Posterior vena cava (tissue), 2 donors: ENCODE results near the gene MIEN1. TPM values are rescaled to one million over a fixed set of nuclear protein-coding genes. Genes with fewer than 3 reads are reported as not detected.
"Not testable (repeated sequence)": the region's sequence is repeated elsewhere in the genome, so short reads cannot be mapped to it uniquely, and the experiment has no call there.

Experiments
- DNase-seq: peaks from one replicate; pipeline ENCODE4 v3.0.0-alpha.2; 2020; ENCODE audit warnings: low spot score
- intact Hi-C, 2 donors: fragments of 100-400 bp; cut with DNase I; formaldehyde crosslinking; loops; one replicate each; pipeline versions ENCODE4 v1.14.1 to v1.14.2; 2022 to 2023
- long read RNA-seq, 2 donors: library from polyadenylated mRNA; unstranded; transcript quantifications; one replicate each; pipeline ENCODE4 v2.0.0, GENCODE V29; 2020 to 2021
- total RNA-seq, 2 donors: library from RNA; stranded (reverse); fragmentation: NEBNext Ultra II Directional; extraction: Animal tissue kit (Norgen Biotek cat#: 25700); gene quantifications; one replicate each; pipeline ENCODE4 v1.2.1, GENCODE V29; 2021
- donor health status: DM: yes; HTN: yes; CAD: no.
- donor health status: DM: yes; HTN: yes; CAD: no.

MIEN1 gene
- 10 to 100 TPM; 27.4 to 33.6 TPM for total RNA-seq
- long read RNA-seq, donor 1, partial matches to known transcripts: 0 of 3 reads
- long read RNA-seq, donor 1, other reads (novel, unspliced or antisense): 0 of 3 reads
- long read RNA-seq, donor 2, transcript MIEN1-201 (4 exons, 1,006 nt): major isoform, 11 of 15 reads
- long read RNA-seq, donor 2, partial matches to known transcripts: 0 of 15 reads
- long read RNA-seq, donor 2, other reads (novel, unspliced or antisense): 1 of 15 reads

GRCh38 chr17:39730095-39730921 lies at the start of gene MIEN1:
TSS of gene MIEN1 (minus strand) at chr17:39730532. CDS start at chr17:39730495, 37 bp downstream.
- intact Hi-C loops: no loop called here
- peak; percentile 98 for DNase-seq

DNA sequence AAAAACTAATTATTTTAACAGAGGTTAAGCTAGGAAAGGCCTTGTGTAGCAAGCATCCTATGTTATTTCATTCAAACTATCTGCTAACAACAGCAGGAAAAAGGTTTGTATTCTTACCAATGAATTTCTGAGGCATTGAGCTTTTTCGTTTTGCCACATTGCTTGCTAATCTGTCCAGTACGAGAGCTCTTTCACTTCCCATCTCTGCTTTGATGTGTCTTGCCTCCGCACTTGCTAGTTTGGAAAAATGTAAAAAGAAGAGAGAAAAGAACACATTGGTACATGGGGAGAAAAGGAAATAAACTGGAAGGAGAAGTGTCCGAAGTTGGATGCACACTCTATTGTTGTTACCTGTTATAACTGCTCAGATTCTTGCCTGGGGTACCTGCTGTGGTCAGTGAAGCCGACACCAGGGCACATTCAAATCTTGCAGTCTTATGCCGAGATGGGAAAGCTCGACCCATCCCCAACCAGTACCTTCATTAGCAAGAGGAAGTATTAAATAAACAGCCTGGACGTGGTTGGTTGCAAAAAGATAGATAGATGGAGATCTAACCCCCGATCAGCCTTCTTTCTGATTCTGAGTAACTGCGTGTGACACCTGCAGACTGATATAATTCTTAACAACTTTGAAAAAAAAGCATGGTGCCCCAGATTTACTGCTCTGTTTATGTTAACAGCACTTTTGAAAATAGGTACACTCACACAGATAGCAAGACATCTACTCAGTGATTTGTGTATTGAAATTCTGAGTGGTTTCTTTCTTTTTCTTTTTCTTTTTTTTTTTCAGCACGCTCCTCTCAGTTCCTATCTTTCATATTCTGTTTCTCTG lies 47.4 kb upstream of the MIEN1 start:
- intact Hi-C loops: no loop called here
- DNase-seq: no peak

DNA sequence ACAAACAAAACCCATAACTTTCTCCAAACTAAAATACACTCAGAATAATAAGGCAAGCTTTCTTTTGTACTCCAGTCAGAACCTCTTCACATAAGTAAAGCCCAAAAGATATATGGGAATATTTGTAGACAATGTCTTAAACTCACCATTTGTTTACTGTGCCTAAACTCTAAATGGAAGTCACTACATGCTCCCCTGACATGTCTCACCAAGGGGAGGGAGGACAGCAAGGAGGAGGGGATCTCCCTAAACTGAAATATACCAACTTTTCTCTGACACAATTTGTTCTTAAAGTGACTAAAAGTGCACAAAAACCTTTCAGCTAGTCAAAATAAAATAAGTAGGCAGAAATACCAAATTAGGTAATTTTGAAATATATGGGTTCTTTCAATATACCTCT lies 45.9 kb upstream of the MIEN1 start:
- intact Hi-C loops: no loop called here
- no peak for DNase-seq

- DNase-seq: no peak
- intact Hi-C loops: no loop called here
Measured at GRCh38 chr17:39775031-39775430, 44.7 kb upstream of the MIEN1 start.

GRCh38 chr17:39774047-39774446 lies 43.7 kb upstream of the MIEN1 start:
- no peak for DNase-seq
- intact Hi-C loops: no loop called here

DNA sequence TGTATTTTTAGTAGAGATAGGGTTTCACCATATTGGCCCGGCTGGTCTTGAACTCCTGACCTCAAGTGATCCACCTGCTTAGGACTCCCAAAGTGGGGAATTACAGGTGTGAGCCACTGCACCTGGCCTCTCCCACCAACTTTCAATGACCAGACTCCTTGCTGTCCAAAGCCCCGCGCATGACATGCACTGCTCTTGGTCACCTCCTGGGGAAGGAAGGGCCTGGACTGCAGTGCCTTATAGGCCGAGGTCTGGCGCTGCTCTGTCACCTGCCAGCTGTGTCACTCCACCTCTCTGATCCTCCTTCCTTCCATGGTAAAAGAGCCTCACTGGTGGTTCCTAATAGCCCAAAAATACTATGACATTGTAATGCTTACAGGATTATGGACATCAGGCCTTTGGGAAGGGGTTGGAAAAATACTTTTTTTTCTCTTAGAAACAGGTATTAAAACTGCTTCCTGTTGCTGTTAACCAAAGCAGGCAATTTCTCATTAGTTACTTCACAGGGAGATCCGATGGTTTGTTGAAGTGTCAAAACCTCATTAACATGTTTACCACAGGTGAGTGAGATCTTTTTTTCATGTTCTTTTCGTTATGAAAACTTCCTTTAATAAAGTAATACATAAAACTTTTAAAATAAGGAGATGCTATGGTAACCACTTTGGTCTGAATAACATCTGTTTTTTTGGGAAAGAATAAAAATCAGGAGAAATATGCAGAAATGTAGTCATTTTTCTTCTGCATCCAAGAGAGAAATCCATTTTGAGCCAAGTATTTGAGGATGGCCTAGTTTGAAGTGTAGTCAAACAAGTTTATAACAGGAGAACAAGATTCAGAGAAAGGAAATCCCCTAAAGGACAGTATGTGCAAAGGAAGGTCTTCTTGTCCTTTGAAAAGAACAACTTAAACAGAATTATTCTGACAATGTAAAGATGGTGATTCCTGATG lies 42.9 kb upstream of the MIEN1 start:
- intact Hi-C loops: no loop called here
- no peak for DNase-seq

GRCh38 chr17:39772415-39772814 lies 42.1 kb upstream of the MIEN1 start:
- intact Hi-C loops: no loop called here
- no peak for DNase-seq

DNA sequence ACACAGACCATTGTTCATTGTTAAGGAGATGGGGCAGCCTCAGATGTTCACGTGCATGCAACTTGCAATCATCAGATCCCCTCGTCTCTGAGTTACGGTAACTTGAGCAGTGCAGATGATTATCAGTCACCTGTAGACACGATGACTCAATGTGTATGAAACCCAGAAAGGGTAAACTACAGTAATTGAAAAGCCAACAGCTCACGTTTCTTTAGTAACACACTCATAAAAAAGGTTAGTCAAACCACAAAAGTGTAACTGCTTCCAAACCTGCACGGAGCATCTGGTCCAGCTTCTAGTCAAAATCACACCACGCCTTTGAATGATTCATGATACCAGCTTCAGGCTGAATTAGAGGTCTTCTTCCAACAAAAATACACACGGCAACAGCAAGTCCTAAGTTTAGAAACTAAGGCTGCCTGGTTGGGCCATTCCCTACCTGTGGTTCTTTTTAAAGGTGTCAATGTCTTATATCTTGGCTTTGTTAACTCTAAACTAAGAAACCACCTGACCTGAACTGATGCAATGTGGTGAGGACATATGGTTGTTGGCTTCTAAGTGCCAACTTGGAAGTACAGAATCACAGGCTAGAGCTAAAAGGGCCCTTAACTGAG lies 39.7 kb upstream of the MIEN1 start:
- no peak for DNase-seq
- intact Hi-C loops: no loop called here

DNA sequence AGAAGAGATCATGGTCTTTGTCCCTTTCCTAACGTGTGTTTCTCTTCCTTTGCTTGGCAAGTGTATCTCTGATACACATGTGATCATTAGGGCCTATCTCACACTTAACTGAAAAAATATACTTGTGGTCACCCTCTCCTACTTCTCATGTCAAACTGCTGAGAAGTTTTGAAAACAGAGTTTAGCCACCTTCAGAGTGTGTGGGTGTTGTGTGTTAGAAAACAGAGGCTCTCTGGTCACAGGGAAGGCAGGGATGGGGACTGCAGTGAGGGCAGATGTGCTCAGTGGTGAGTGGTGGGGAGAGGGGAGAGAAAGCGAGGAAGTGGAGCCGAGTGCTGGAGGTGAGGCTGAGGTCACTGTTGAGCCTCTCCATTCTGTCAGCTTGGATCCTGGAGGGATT lies 36.8 kb upstream of the MIEN1 start:
- intact Hi-C loops: loop anchor here in 1 of 2 donors (2.0 kb wide), 1 partner anchor 112 kb away; no protein-coding TSS in a partner anchor
- DNase-seq: no peak

- intact Hi-C loops: loop anchor here in 1 of 2 donors (2.0 kb wide), 1 partner anchor 113 kb away; no protein-coding TSS in a partner anchor
- no peak for DNase-seq
Measured at GRCh38 chr17:39765766-39766165, 35.4 kb upstream of the MIEN1 start.

DNA sequence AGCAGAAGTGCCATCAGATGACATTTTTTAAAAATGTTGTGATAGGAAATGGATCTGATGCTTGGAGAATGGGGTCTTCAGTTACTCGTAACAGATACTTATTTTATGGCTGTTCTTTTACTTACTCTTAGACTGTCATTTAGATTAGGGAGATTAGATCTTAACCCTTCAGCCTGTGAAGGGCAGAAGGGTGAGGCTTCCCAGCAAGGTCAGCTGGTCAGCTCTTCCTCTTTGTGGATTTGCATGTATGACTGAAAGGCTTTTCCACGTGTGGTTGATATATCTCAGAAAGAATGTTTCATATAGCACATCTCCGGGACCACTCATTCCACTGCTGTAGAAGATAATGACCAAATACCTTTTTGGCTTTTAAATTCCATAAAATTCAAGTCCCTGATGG lies 34.8 kb upstream of the MIEN1 start:
- intact Hi-C loops: no loop called here
- DNase-seq: no peak

DNA sequence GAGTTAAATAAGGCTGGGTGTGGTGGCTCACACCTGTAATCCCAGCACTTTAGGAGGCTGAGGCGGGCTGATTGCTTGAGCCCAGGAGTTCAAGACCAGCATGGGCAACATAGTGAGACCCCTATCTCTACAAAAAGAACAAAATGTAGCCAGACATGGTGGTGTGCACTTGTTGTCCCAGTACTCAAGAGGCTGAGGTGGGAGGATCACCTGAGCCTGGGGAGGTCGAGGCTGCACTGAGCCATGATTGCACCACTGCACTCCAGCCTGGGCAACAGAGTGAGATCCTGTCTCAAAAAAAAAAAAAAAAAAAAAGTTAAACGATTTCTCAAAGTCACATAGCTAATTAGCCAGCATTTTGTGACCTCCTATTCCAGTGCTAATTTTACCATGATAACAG lies 33.8 kb upstream of the MIEN1 start:
- intact Hi-C loops, DNase-seq: not testable (repeated sequence)

DNA sequence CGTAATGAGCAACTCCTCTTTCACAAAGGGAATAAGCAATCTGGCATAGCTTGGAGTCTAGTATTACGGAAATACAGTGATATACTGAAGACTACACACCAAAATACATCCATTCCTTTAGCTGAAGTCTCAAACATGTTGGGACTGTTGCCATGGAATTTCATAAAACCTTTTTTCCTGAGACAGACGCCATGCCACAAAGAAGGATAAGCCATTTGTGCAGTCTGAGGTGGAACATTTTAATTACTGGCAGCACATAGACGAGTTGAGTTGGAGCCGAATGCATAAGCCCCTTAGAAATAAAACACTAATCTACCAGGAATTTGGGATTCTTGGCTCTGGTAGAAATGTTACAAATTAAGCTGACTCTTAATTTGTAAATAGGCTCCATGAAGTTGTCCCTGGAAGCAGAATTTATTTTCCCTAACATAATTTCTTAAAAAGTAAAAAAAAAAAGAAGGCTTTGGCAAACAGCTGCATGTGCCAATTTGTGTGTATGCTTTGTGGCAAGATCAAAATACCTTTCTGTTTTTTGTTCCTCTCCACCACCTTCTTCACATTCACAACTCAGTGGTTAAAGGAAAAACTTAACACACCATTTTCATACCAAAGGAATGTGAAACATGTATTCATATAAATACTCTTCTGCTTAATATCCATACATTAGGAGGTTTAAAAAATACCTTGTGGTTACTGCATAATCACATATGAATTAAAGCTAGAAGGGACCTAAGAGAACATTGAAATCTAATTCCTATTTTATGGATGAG lies 32.9 kb upstream of the MIEN1 start:
- intact Hi-C loops: no loop called here

GRCh38 chr17:39761861-39762496 lies 31.6 kb upstream of the MIEN1 start:
- DNase-seq: no peak
- intact Hi-C loops: no loop called here

More for the DNA sequence above, 32.9 kb upstream of the MIEN1 start:
- no peak for DNase-seq

DNA sequence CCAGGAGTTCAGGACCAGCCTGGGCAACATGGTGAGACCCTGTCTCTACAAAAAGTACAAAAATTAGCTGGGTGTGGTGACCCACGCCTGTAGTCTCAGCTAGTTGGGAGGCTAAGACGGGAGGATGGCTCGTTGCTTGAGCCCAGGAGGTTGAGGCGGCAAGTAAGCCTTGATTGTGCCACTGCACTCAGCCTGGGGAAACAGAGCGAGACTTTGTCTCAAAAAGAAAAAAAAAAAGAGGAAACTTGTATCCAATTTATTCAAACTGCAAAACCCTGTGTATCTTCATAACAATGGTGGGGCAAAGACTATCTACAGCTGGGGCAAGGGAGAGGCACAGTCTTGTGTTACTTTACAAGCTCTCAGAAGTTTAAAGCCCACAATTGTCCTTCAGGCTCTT lies 28.9 kb upstream of the MIEN1 start:
- no peak for DNase-seq
- intact Hi-C loops: no loop called here

GRCh38 chr17:39757931-39758873 lies 27.9 kb upstream of the MIEN1 start:
- no peak for DNase-seq
- intact Hi-C loops: no loop called here
